GM21717 (cell line): ENCODE data around the gene PXDC1.
"Not testable (repeated sequence)": the region's sequence is repeated elsewhere in the genome, so short reads cannot be mapped to it uniquely, and the experiment has no call there.

Experiments
- ATAC-seq: cut with Tn5 transposase; IDR thresholded peaks from one replicate; pipeline ENCODE4 v1.9.1; 2021; ENCODE audit warnings: mild to moderate bottlenecking, moderate library complexity; ENCODE audit not compliant: unreplicated experiment

Gene PXDC1

DNA sequence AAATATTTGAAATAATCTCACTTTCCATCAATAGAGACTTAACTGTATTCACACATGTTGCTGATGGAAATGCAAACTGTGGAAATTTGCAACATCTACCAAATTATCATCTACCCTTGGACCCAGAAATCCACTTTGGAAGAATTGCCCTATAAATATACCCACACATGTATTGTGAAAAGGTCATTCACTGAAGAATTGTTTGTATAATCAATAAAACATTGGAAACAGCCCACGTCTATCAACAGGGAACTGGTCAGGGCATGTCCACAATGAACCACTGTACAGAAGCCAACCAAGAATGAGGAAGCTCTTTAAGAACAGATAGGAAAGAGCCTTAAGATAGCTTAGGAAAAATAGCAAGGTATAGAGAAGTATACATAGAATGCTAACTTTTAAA lies 36.2 kb downstream of the PXDC1 start:
- ATAC-seq = no peak

DNA sequence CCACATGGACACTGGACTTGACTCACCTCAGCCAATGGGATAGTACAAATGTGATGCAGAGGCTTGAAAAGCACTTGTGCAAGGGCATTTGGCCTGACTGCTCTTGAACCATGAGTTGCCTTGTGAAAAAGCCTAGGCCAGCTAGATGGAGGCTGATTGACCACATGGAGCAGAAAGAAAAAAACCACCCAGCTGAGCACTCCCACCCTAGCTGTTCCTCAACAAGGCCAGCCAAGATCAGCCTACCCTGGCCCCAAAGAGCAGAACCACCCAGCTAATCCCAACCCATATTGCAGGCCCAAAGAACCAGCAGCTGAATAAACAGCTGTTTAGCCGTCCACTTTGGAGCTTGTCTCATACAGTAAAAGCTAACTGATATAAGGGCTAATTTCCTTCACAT lies 36.7 kb downstream of the PXDC1 start:
- ATAC-seq = no peak

DNA sequence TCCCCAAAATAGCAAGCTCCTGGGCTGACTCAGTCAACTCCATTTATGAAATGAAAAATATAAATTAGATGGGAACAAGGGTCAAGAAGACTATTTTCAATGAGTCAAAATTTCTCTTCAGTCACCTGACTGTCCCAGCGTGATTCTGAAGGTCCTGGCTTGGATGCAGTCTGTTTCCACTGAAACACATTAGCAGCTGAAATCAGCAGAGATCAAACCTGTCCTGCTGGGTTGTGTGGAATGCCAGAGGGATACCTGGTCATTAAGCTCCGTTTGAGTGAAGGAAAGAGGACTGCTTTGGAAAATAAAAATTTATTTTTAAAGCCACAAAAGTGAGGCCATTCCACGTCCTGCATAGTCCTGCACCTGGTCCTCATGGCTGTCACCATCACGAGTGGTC lies 37.4 kb downstream of the PXDC1 start:
- ATAC-seq = no peak

DNA sequence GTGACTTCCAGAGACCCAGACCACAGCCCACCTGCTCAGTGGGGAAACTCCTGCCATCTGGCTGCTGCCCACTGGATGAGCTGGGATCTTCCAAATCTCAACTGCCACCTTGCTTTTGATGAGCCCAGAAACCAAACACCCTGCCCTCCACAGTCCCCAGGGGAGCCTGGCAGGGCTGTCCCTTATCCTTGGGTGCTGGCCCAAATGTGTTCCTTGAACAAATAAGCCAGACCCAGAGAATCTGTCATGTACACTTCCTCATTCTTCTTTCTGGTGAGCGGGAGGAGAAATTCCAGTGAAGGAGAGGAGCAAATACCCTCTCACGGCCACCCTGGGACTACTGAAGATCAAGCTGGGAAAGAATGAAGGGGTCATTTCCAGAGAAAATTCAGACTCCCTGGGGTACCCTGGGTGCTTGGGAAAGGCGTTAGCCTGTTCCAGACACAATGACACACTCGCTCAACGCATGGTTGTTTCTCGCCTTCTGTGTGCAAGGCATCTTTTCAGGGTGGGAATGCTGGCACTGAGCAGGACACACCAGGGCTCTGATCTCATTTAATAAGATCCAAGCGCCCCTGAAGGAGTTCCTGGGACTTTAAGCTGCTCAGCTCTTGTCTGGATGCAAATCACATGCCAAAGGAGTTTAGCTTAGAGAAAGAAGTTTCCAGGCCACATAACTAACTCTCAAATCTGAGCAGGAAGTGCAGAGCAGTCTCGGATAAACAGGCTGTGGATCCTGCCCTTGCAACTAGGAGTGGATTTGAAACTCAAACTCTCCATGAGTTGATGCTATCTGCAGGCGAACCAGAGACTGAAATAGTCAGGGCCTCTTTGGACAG lies 38.5 kb downstream of the PXDC1 start:
- no peak for ATAC-seq

DNA sequence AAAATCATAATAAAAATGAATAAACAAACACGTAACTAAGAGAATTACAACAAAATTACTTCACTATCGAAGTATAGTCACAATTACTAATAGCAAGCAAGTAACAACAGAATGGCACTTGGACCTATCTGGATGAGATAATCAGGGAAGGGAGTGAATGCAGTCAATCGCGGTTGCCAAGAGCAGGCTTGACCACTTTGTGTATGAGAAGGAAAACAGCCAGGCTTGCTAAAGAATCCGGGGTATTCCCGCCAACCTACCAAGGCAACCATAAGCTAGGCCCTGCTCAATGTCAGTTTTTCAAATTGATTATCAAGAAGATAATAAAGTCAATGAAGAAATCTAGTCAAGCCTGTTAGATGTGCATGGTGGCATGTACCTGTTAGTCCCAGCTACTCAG lies 39.7 kb downstream of the PXDC1 start:
- ATAC-seq = no peak

DNA sequence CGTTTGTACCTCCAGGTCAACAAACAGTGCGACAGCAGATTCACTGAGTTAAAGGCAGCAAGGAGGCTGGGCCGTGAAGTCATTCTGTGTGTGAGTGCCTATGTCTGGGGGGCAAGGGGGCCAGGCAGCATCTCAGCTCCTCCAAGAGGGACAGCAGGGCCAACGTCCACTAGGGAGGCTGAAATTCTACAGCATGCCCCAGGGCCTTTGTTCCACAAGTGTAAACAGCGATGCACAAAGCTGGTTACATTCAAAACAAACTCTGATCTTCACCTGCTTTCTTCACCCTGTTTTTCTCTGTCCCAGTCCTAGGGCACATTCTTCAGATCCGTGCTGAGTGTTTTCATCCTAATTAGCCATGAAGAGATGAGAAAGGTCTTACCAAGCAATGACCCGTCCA lies 41.1 kb downstream of the PXDC1 start:
- ATAC-seq = no peak

DNA sequence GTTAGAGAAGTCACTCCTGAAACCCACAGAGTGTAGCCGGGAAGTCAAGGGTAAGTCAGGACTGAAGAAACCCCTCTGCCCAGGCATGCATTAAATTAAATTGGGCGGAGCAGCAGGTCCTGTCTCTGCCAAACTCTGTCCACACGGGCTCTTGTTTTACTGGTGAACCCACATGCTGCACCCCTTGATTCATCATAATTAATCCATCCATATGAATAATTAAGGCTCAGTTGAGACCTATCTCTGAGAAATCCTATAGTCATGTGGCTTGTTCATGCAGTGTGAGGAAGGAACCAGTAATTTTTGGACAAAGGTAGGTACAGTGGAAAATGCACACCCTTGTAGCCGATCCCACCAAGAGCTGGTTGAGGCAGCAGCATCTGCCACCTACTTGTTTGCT lies 43.0 kb downstream of the PXDC1 start:
- ATAC-seq = no peak

DNA sequence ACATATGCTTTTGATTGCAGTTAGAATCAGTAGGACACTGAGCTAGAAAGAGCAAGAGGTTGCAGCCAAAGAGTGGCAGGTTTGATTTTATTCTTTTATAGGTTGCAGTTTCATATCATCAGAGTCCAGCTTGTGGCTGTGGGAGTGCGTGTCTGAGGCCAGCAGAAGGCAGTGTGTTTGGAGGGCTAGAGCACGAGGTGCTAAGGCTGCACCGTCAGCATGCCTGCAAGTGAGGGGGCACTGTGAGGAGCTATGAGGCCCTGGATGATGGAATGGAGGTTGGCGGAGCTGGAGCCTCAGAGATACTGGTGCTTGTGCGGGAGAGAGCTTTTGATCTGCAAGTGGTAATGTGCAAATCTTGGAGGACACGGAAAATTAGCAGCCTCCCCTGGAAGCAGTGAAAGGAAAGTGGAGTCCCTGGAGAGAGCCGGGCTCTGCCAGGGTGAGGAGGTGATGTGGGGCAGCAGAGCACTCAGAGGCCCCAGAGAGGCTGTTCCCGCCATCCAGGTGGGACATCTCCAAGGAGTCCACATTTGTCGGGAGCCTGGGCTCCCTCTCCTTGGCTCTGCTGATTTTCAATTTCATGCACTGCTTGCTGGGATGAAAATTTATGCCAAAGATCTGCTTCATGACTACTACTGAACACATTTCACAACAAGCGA lies 43.6 kb downstream of the PXDC1 start:
- ATAC-seq = no peak

DNA sequence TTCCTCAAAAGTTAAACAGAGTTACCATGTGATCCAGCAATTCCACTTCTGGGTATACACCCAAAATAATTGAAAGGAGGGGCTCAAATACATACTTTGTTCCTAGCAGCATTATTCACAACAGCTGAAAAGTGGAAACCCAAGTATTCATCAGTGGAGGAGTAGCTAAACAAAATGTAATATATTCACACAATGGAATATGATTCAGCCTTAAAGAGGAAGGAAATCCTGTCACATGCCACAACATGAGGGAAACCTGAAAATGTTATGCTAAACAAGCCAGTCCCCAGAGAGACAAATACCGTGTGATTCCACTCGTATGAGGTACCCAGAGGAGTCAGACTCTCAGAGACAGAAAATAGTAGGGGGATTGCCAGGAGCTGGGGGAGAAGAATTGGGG lies 44.5 kb downstream of the PXDC1 start:
- no peak for ATAC-seq

DNA sequence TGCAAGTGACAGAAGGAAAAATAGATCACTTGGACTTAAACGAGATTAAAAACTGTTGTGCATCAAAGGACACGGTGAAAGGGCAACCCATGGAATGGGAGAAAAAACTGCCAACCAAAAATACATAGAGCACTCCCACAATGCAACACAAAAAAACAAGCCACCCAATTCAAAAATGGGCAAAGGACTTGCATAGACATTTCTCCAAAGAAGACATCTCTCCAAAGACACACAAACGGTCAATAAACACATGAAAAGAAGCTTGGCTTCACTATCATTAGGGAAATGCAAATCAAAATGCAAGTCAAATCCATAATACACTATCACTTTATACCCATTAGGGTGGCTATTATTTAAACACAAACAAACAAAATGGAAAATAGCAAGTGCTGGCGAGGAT lies 45.0 kb downstream of the PXDC1 start:
- no peak for ATAC-seq

DNA sequence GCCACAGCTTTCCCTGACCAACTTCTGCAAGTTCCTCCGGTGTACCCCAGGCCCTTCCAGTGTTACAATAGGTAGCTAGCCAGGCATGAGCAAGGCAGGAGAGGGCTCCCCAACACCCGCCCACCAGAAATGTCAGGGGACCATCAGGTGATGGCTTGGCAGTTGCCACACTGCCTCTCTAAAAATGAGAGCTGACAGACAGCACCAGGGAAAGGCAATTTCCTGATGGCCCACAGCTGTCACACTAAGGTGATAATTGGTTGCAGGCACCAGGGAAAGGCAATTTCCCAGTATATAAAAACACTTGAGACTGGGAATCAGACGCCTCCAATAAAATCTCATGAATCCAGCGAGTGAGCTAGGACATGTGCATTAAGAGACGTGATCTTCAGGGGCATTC lies 49.9 kb downstream of the PXDC1 start:
- no peak for ATAC-seq

DNA sequence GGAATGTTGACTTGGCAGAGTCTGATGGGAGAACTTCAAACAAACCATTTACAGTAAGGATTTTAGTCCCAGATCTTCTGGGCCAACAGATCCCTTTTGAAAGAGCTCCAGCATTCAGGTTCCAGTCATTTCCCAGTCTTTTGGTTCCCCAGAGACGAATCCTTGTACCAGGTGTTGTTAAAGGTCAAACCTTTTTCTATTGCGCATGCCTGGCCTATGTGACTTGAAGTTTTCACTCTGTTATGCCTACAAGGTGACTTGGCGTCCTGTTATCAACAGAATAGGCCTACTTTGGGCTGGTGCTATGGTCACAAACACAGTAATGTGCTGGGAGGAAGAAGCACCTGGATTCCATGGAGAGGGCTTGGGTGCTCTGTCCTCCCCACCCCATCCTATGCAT lies 52.3 kb downstream of the PXDC1 start:
- no peak for ATAC-seq

DNA sequence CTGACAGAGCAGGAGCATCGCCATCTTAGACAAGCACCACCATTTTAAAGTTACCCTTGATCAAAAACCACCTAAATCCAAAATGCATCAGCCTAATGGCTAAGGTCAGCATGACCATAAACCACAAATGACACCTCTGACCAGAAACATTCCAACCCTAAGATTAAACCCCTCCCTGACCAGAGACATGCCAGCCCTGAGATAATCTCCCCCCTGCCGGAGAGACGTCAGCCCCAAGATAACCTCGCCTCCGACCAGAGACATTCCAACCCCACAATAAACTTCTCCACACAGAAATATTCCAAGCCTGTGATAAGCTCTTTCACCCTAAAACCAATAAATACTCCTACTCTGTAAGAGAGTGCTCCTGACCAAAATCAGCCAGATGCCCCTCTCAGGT lies 53.5 kb downstream of the PXDC1 start:
- ATAC-seq = no peak

DNA sequence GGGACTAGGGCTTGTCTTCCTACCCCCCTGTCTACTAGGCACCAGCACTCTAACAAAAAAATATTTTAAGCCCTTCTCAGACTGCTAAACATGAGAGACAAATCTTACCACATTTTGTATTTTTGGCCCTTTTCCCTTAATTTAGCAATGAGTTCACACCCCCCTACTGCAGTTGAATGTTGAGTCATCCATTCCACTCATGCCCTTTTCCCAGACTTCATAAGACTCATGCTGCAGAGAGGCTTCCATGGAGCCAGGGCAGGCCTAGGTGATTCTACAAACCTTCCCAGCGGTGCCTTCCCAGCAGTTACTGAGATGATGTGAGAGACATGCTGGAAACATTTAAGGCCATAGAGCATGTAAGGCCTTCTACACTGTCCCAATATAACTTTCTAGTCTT lies 53.9 kb downstream of the PXDC1 start:
- ATAC-seq = no peak

DNA sequence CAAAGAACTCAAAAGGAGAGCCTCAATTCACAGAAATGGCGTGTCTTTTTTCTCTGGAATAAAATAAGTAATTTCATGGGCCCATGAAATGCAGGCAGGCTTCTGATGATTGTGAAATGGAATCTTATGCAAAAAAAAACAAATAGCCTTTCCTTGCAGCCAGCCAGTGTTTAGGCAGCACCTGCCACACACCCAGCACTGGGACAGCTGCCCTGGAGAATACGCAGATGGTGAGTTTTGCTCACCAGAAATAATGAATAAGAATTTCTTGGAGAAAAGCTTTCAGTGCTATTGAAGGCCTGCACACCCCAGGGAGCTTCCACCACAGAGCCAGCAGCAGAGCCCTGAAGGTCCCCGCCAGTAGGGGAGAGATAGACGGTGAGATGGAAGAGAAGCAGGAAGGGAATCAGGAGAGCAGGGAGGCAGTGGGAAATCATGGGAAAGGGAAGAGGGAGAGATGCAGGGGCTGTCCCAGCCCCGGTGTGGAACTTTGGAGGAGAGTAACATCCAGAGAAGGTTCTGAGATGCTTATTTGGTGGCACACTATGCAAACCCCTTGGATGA lies 54.9 kb downstream of the PXDC1 start:
- ATAC-seq = no peak

DNA sequence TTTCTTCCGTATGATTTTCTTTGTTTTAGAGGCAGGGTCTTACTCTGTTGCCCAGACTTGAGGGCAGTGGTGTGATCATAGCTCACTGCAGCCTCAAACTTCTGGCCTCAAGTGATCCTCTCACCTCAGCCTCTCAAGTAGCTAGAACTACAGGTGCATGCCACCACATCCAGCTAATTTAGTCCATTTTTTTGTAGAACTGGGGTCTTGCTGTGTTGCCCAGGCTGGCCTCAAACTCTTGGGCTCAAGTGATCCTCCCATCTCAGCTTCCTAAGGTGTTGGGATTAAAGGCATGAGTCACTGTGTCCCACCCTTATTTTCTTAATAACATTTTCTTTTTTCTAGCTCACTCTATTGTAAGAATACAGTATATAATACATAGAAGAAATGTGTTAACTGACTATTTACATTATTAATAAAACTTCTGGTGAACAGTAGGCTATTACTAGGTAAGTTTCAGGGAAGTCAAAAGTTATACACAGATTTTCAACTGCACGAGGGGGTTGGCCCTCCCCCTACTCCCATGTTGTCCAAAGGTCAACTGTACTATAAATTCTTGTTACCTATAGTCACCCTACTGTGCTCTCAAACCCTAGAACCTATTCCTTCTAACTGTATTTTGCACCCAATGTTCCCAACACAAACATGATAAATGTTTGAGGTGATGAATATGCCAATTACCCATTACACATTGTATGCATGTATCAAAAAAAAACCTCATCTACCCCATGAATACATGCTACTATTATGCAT lies 56.3 kb downstream of the PXDC1 start:
- no peak for ATAC-seq

DNA sequence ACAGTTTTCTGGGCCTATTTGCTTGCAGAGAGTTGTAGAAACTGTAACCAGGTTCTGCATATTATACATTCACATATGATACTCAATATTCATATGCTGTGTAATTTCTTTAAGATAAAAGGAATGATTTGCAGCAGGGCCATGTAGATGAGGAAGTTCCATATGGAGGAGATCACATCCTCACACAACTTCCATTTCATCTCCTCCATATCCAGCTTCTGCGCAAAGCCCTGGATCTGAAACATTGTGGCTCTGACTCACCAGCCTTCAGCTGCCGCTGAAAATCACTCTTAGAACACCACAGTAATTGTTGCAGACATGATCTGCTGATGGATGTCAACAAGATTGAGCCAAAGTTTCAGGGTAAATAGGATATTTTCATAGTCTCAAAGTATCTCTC lies 57.7 kb downstream of the PXDC1 start:
- no peak for ATAC-seq

DNA sequence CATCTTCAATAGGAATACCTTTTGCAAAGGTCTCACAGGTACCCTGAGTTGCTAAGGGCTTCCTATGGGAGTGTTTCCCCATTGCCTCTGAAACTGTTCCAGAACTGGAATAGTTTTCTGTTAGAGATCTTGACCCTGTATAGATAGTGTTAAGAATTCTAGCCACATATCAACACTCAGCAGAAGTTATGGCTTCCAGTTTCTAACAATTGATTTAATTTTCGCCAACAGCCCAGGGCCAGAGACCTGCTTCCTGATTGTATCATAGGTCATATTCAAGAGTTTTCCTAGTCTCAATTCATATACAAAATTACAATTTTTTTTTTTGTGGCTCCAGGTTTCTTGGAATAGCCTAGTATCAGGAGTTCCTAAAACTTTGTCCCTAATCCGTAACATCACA lies 61.0 kb downstream of the PXDC1 start:
- ATAC-seq = no peak

DNA sequence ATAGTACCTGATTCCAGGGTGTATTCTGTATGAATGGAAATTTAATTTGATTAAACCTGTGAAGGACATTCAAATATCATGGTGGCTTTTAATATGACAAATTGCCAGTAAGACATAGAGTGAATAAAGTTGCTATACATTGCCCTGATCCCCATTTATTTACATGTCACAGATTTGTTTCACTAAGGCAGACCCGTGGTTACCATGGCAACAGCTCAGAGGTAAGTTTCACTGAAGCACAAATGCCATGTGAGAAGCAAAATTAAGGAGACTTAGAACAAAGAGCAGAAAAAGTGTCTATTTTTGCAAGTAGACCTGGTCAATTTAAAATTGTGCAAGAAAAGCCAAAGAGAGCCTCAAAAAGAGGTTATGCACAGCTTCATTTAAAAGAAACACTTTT lies 63.7 kb downstream of the PXDC1 start:
- no peak for ATAC-seq

DNA sequence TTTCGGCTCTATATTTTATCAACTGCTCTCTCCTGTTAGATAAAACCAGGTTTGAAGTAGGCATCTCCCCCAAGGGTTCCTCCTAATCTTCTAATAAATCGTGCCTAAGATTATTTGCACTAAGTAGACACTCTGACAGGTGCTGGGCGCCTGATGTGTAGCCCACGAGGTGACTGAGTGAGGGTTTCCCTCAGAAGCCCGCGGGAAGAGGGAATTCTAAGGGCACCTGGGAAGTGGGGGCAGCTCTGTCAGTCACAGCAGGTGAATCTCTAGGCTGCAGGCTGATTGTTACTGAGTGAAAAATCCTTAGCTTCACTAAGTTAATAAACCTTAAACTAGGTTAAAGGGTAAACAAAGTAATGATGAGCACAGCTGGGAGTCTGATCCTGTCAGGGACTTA lies 68.2 kb downstream of the PXDC1 start:
- ATAC-seq = no peak

DNA sequence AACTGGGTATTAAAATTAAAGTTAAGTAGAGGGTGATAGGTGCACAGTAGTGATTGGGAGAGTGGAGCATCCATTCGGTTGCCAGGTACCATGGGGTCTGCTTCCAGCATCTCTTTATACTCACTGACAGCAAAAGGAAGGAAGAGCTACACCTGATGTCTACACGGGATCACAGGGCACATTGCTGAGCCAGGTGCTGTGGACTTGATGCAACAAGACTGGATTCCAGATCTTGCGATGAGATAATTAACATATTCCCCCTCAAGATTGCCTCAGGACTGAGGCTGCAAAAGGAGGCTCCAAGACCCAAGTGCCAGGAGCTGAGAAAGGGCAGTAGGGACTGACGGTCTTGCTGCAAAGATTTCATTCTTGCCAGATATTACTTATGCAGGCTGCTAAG lies 72.6 kb downstream of the PXDC1 start:
- no peak for ATAC-seq

DNA sequence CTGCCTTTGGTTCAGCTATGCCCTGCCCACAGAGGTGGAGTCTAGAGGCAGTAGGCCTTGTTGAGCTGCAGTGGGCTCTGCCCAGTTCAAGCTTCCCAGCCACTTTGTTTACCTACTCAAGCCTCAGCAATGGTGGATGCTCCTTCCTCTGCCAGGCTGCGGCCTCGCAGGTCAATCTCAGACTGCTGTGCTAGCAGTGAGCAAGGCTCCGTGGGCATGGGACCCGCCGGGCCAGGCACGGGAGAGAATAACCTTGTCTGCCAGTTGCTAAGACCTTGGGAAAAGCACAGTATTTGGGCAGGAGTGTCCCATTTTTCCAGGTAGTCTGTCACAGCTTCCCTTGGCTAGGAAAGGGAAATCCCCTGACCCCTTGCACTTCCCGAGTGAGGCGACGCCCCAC lies 73.8 kb downstream of the PXDC1 start:
- not testable (repeated sequence) for ATAC-seq
